NCI-H1436 (cell line): ENCODE results near the gene CD3E.

ENCODE experiments used
- DNase-seq: peaks from one replicate; lab custom pipeline; 2025; lab: John Stamatoyannopoulos, UW

The CD3E gene

GRCh38 chr11:118322721-118323120 is 18.2 kb downstream of the CD3E start:
- no peak for DNase-seq

GRCh38 chr11:118325283-118325682 is 20.8 kb downstream of the CD3E start:
- no peak for DNase-seq

DNA sequence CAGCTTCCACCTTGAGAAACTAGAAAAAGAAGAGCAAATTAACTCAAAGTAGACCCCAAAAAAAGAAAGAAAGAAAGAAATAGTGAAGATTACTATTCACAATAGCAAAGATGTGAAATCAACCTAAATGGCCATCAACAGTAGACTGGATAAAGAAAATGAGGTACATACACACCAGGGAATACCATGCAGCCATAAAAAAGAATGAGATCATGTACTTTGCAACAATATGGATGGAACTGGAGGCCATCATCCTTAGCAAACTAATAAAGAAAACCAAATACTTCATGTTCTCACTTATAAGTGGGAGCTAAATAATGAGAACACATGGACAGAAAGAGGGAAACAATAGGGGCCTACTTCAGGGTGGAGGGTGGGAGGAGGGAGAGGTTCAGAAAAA is 24.2 kb downstream of the CD3E start:
- DNase-seq, result no peak

- DNase-seq, result no peak
Observed at GRCh38 chr11:118334745-118335144, 30.2 kb downstream of the CD3E start.

DNA sequence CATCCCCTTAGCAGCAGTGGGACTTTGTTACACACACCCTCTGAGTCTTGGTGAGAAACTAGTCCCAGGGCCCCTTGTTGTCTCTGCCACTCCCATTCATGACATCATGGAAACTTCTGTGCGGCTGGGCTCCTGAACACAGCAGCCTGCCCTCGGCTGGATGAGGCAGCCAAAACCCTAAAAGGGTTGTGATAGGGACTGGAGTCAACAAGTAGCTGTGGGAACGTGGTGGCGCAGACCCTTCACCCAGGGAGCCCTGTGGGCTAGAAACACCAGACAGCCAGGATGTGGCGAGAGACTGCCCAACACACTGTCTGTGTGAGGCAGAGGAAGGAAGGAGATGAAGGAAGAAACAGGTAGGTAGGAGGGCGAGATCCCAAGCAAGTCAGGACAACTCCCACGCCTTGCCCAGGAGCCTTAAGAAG is 34.1 kb downstream of the CD3E start:
- no peak for DNase-seq

DNA sequence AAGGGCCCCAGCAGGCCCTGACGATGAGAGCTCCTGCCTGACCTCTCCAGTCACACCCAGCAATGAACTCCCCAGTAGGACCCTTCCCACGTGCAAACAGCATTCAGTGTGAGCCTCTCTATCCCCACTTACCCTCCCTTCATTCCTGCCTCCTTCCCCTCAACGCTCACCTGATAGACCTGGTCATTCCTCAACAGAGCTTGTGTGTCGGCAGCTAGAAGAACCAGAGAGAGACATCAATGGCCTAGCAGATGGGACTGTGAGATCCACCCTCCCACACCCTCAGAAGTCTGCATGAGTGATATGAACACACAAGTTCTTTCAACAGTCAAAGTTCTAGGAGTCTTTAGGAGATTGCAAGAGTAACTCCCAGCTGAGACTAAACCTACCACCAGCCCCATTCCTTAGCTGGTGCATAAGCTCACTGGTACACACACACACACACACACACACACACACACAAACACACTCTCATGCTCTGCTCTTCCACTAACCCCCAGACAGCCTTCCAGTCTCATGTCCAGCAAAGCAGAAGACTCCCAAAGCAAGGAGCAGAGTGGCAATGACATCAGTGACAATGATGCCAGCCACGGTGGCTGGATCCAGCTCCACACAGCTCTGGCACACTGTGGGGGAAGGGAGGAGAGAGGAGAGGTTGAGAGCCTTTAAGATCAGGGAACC is 34.9 kb downstream of the CD3E start:
- DNase-seq, result no peak

GRCh38 chr11:118340449-118340848 is 35.9 kb downstream of the CD3E start:
- DNase-seq, result no peak

DNA sequence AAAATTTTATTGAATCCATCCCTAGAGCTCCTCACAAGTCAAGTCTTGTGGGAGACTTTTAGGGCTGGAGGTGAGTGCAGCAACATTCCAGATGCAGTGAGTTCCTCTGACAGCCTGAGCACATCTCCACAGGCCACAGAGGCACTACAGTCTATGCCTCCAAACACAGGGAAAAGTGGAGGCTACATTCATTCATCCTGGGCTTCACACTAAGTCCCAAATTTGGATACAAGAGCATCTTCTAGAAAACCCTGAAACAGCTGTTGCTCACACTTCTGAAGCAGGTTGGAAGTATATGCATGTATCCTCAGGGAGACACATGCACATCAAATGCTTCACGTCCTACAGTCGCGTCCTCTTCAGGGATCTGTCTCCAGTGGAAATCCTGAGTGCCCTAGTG is 36.7 kb downstream of the CD3E start:
- DNase-seq, result no peak

DNA sequence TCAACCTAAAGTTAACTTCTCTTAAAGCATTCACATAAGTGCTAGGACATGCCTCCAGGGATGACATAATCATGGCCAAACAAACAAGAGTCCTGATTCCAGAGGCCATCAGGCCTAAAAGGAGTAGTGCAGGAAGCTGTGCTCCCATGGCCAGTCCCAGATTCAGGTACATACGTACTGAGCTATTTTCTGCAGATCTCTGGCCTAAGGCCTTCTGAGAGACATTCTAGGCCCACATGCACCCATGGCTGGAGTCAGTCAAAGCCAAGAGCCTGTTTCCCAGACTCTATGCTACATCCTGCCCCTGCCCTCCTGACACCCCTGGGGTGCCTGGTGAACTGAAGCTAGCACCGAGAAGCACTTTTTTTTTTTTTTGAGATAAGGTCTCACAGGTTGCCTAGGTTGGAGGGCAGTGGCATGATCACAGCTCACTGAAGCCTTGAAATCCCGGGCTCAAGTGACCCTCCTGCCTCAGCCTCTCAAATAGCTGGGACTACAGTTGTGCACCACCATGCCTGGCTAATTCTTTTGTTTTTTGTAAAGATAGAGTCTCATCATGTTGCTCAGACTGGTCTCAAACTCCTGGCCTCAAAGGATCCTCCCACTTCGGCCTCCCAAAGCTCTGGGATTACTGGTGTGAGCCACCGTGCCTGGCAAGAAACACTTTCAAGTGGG is 37.4 kb downstream of the CD3E start:
- DNase-seq, result no peak

GRCh38 chr11:118342503-118343161 is 38.1 kb downstream of the CD3E start, which contains the start of gene CD3D:
TSS of gene CD3D (minus strand) at chr11:118342705. CDS start at chr11:118342607, 98 bp downstream.
- no peak for DNase-seq

DNA sequence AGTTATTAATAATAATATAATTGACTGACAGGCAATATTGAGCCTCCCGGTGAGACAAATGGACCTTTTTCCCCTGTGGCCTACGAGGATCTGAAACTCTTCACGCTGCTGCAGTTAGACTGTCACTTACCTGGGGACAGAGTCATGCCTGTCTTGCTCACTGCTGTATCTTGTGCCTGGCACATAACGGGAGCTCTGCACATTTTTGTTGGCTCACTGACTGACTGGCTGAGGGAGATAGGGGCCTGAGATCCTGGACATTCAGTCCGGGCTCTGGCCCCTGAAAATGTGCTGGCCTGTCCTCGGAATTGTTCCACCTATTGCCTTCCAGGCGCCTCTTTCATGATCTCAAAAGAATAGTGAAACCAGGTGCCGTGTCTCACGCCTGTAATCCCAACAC is 38.7 kb downstream of the CD3E start:
- DNase-seq, result no peak

GRCh38 chr11:118343981-118344515 is 39.5 kb downstream of the CD3E start, which contains the start of gene CD3G:
TSS of gene CD3G (plus strand) at chr11:118344344. CDS start at chr11:118344424, 80 bp downstream.
- DNase-seq, result no peak

GRCh38 chr11:118349475-118349874 is 44.9 kb downstream of the CD3E start:
- DNase-seq, result no peak

GRCh38 chr11:118353084-118353710 is 48.7 kb downstream of the CD3E start:
- peak; percentile 18 for DNase-seq

DNA sequence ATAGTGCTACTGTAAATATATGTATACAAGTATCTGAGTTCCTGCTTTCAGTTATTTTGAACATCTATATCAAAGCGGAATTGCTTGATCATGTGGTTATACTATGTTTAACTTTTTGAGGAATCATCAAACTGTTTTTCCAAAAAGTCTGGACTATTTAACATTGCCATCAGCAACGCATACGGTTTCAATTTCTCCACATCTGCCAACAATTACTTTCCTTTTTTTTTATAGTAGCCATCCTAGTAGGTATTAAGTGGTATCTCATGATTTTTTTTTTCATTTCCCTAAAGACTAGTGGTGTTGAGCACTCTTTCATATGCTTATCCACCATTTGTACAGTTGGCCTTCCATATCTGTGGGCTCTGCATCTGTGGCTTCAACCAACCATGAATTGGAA is 53.5 kb downstream of the CD3E start:
- DNase-seq, result no peak

DNA sequence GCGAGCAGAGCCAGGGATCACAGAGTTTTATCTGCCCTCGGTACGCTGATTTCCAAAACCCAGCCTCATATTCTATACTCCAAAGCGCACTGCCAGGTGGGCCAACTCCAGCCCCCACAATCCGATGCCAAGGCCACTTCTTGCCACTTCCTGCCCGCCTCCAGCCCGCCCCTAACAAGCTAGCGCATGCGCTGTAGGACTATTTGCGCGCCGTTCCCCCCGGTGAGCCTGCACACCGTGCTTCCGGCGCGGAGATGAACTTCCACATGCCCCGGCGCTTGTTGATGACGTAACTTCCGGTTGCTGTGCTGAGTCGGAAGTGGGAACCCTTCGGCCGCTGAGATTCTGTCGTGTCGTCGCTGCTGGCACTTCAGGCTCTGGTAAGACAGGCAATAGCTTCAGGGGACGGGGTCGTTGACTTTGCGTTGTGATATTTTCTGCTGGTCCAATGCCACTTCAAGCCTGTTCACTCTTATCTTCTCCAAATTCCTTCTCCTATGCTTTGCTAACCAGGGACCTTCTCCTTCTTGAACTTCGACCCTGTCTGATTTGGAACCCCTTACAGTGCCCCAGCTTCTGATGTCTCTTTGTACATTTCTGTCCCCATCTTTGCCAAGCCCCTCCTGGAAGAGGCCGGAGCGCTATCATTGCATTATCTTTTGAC is 54.9 kb downstream of the CD3E start, which contains the start of gene UBE4A:
Gene UBE4A, plus strand, starts transcription at position 306 of the 664 bp plus-strand sequence. CDS start 5,481 bp downstream, outside the sequence.
- peak; percentile 95 for DNase-seq

DNA sequence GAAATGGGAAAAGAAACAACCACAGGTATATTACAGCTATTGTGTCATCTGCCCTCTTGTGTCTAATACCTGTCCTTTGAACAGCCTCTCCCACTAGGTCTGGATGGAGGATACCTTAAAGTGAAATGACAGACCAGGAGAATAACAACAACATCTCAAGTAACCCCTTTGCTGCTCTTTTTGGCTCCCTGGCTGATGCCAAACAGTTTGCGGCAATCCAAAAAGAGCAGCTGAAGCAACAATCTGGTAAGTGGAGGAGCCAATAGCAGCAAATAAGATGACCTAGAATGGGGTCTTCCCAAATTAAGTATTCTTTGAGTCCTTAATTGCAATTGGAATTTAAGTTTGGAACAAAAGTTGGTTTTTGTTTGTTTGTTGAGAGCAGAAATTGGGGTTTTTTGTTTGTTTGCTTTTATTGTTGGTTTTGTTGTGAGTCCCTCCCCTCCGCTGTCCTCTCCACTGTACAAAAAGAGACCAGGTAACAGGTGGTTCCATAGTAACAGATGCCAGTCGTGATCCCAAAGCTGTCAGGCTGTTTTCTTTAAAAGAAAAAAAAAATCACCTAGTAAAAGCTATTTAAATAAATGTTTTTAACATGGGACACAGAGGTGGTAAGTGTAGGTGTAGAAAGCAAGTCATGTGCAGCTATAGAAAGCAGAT is 60.6 kb downstream of the CD3E start:
- no peak for DNase-seq
